ENCODE data around the gene CACNG4. TPM values are rescaled to one million over a fixed set of nuclear protein-coding genes. Genes with fewer than 3 reads are reported as not detected.

CACNG4 gene
- polyA plus RNA-seq, 6 donors from 2014 or later: not detected

DNA sequence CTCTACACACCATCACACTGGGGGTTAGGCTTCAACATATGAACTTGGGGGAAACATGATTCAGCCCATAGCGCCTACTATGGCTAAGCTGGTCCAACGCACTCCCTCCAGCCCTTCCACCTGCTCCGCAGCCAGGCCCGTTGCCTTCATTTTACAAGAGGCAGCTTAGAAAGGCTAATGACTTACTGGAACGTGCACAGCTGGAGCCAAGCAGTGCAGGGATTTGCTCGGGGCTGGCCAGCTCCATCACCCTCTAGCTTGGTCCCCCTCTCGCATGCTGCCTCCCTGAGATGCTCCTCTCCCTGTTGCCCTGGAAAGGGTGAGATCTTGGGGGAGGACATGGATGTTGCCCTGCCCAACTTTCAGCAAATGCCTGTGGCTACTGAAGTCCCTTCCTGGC lies 77.0 kb downstream of the CACNG4 start:
- H3K9me3 Mint-ChIP-seq: peaks cover 0 to 2% (median 0%) of the 10 kb centered on the region in 7 donors
- DNase-seq: no peak
- peaks cover 0 to 13% (median 5%) of the 10 kb centered on the region in 3 donors for H3K27me3 Mint-ChIP-seq
- no peaks in the 10 kb centered on the region for H3K4me1 Mint-ChIP-seq
- no peak for ATAC-seq (ENCODE audit: low read depth in 2 of 2)
- no peak overlapping the region for H3K4me3 Mint-ChIP-seq
- peaks cover 0 to under 1% of the 10 kb centered on the region in 2 donors for H3K36me3 Mint-ChIP-seq
- H3K27ac Mint-ChIP-seq: no peak overlapping the region

DNA sequence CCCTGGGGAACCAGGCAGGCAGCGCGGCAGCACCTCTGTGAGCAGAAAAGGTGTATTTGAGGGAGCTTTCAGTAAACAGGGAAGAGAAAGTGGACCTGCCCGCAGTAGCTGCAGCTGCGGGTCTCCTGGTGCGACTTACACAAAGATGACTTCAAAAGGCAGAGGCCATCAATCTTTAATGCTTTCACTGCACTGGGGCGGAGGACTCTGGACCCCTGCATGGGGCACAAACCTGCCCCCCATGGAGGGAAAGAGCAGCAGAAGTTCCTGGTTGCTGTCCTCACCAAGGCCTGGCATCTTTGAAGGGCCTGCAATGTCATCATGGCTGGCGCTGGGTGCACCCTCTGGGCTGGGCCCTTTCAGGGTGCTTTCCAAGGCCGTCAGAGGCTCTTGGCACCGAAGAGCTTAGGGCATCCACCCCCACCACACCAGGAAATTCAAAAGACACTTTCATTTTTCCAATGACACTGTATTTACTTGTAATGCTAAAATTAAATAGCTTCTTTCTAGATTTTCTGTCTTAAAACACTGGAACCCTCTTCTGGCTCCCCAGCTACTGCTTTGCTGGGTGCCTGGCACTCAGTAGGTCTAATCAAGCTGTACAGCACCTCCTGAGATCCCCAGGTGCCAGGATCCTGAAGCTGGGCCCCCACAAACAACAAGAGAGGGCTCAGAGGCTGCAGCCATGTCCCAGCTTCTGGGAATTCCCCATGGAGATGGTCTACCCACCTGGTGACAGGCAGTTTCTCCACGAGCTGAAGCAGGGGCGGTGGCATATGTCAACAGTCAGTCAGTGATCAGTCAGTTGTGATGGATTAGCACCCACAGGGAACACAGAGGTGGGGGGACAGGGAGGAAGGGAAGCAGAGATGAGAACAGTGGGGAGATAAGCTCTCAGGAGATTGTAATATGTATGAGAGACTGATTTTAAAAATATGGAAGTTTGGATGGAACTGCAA lies 77.7 kb downstream of the CACNG4 start:
- ATAC-seq (ENCODE audit: low read depth in 2 of 2) (no peak), DNase-seq (no peak)
- Mint-ChIP-seq H3K9me3 (peaks cover 0 to 6% (median 4%) of the 10 kb centered on the region in 7 donors), H3K27me3 (peaks cover 0 to 15% (median 5%) of the 10 kb centered on the region in 3 donors), H3K36me3 (peaks cover 4 to 7% of the 10 kb centered on the region in 2 donors), H3K4me3 (peak overlapping the region in 1 of 8 donors; percentile 23), H3K4me1 (no peaks in the 10 kb centered on the region), H3K27ac (no peak overlapping the region)

- H3K4me3 Mint-ChIP-seq: no peak overlapping the region
- no peak for ATAC-seq (ENCODE audit: low read depth in 2 of 2)
- H3K27ac Mint-ChIP-seq: no peak overlapping the region
- H3K36me3 Mint-ChIP-seq: peaks cover 4 to 18% of the 10 kb centered on the region in 2 donors
- no peak for DNase-seq
- no peaks in the 10 kb centered on the region for H3K4me1 Mint-ChIP-seq
- H3K9me3 Mint-ChIP-seq: peaks cover 0 to 17% (median 9%) of the 10 kb centered on the region in 7 donors
- H3K27me3 Mint-ChIP-seq: peaks cover 0 to 14% (median 0%) of the 10 kb centered on the region in 3 donors
Observed at GRCh38 chr17:67043283-67043682, 78.8 kb downstream of the CACNG4 start.

DNA sequence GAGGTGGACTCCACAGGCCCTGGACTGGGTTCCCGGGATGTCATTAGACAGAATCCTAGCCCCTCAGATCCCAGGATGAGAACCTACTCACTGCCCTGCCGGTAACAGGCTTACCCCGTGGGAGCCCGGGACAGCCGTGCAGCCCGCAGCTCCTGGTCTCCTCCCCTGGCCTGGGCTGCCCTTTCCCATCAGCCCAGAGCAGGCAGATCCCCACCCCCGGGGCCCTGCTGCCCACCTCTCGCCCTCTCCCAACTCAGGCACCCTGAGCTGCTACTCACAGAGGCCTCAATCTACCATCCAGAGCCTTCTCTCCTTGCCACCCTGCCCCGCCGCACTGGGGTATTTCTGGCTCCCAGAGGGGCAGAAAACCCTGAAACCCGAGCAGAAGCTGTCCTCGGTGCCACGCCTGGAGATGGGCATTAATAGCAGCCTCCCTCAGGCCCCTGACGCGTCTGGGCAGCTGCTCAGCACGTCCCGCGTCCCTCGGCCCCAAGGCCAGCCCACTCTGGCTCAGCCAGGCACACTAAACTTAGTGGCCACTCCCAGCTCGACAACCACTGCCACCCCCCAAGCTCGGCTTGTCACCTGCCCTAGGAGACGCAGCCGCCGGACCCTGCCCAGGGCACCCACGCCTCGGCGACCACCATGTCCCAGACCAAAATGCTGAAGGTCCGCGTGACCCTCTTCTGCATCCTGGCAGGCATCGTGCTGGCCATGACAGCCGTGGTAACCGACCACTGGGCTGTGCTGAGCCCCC lies 79.7 kb downstream of the CACNG4 start, which contains the start of gene CACNG1:
Gene CACNG1 (plus strand): TSS at position 539 of the 757 bp plus-strand sequence. CDS start 107 bp downstream, at position 646.
- peaks cover 5 to 26% (median 18%) of the 10 kb centered on the region in 7 donors for H3K9me3 Mint-ChIP-seq
- DNase-seq (no peak), ATAC-seq (ENCODE audit: low read depth in 2 of 2) (no peak)
- H3K4me3 Mint-ChIP-seq: no peak within 1 kb of the TSS
- no peaks in the 10 kb centered on the region for H3K4me1 Mint-ChIP-seq
- peaks cover 4 to 26% of the 10 kb centered on the region in 2 donors for H3K36me3 Mint-ChIP-seq
- peak within 1 kb of the TSS in 1 of 6 donors; percentile 81 for H3K27ac Mint-ChIP-seq
- peaks cover 0 to 8% (median 0%) of the 10 kb centered on the region in 3 donors for H3K27me3 Mint-ChIP-seq

GRCh38 chr17:67044940-67045339 lies 80.4 kb downstream of the CACNG4 start:
- no peaks in the 10 kb centered on the region for H3K4me1 Mint-ChIP-seq

DNA sequence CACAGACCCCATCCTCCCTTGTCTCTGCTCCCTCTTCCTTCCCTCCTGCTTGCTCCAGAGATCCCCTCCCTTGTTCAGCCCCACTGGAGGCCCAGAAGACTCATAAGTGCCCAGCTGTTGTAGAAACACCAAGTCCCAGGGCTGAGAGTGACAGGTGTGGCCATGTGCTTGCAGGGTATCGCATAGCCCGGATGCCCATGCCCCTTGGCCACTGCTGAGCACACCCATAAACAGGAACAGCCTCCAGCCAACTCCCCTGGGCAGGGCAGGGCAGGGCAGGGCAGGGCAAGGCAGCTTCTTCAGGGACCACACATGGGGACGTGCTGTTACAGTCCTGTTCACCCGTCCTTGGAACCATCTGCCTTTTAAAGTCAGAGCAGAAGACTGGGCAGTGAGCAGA lies 81.9 kb downstream of the CACNG4 start:
- Mint-ChIP-seq H3K9me3 (peaks cover 7 to 39% (median 23%) of the 10 kb centered on the region in 7 donors), H3K27me3 (peaks cover 0 to 8% (median 0%) of the 10 kb centered on the region in 3 donors), H3K4me3 (peak overlapping the region in 1 of 8 donors; percentile 9), H3K36me3 (peaks cover 4 to 26% of the 10 kb centered on the region in 2 donors), H3K27ac (no peak overlapping the region), H3K4me1 (no peaks in the 10 kb centered on the region)
- ATAC-seq (ENCODE audit: low read depth in 2 of 2) (no peak), DNase-seq (no peak)

More at GRCh38 chr17:67044940-67045339, 80.4 kb downstream of the CACNG4 start:
- Mint-ChIP-seq H3K27me3 (peaks cover 0 to 8% (median 0%) of the 10 kb centered on the region in 3 donors), H3K36me3 (peaks cover 4 to 26% of the 10 kb centered on the region in 2 donors), H3K27ac (no peak overlapping the region), H3K9me3 (peaks cover 7 to 33% (median 23%) of the 10 kb centered on the region in 7 donors), H3K4me3 (no peak overlapping the region)
- ATAC-seq (ENCODE audit: low read depth in 2 of 2) (no peak), DNase-seq (no peak)

GRCh38 chr17:67047382-67047781 lies 82.9 kb downstream of the CACNG4 start:
- no peak for DNase-seq
- no peak overlapping the region for H3K27ac Mint-ChIP-seq
- H3K27me3 Mint-ChIP-seq: peaks cover 0 to 8% (median 0%) of the 10 kb centered on the region in 3 donors
- no peaks in the 10 kb centered on the region for H3K4me1 Mint-ChIP-seq
- H3K36me3 Mint-ChIP-seq: peaks cover 4 to 26% of the 10 kb centered on the region in 2 donors
- H3K4me3 Mint-ChIP-seq: no peak overlapping the region
- peaks cover 7 to 39% (median 23%) of the 10 kb centered on the region in 7 donors for H3K9me3 Mint-ChIP-seq
- no peak for ATAC-seq (ENCODE audit: low read depth in 2 of 2)

DNA sequence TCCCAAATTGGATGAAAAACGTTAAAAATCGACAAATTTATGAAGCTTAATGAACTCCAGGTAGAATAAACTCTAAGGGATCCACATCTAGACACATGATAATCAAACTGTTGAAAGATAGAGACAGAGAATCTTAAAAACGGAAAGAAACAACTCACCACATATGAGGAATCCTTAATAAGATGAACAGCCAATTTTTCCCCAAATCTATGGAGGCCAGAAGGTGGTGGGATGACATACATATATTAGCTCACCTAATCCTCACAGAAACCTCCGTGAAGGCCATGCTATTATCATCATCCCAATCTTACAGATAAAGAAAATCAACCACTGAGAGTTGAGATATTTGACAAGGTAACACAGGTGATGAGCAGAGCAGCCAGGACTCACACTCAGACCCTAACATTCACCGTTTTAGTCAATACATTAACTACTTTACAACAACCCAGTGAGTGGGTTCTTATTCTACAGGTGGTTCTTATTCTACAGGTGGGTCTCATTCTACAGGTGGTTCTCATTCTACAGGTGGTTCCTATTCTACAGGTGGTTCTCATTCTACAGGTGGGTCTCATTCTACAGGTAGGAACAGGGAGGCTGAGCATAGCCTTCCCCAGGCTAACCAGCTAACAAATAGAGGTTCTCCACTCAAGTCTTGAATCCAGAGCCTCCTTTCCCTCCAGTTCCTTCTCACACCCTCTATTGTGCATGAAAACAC lies 84.7 kb downstream of the CACNG4 start:
- DNase-seq: no peak
- Mint-ChIP-seq H3K36me3 (peaks cover 4 to 26% of the 10 kb centered on the region in 2 donors), H3K27ac (no peak overlapping the region), H3K27me3 (peaks cover 0 to 8% (median 0%) of the 10 kb centered on the region in 3 donors), H3K4me3 (no peak overlapping the region), H3K4me1 (no peaks in the 10 kb centered on the region), H3K9me3 (peaks cover 7 to 39% (median 23%) of the 10 kb centered on the region in 7 donors)
- no peak for ATAC-seq (ENCODE audit: low read depth in 2 of 2)

GRCh38 chr17:67050066-67050465 lies 85.6 kb downstream of the CACNG4 start:
- DNase-seq: no peak

DNA sequence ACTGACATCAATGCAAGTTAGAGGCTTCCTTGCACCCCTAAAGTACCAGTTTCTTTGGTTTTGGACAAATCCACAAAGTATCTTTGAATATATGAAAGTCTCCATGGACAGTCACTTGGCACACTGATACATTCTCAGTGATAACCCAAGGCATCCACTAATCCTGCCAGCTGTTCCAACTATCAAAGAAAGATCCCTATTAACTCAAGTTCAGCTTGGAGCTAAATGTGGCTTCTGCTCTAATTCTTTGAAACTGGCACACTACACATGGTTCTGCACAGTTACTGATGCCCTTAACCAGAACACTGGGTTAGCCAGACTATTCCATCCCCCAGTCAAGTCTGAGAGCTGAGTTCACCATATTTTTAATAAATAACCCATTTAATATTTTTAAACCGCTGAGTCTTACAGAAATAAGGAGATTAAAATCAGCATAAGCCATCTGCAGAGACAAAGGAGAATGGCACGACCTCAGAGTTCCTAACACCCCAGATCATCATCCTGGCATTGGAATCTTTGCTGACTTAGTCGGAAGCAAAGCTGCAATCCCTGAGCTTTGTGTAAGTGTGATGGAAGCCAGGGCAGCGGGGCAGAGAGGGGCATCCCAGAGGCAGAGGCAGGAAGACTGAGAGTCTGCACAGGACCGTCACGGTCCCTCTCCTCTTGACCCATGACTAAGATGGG lies 86.1 kb downstream of the CACNG4 start:
- DNase-seq (no peak), ATAC-seq (ENCODE audit: low read depth in 2 of 2) (no peak)
- Mint-ChIP-seq H3K27me3 (peaks cover 0 to 8% (median 0%) of the 10 kb centered on the region in 3 donors), H3K9me3 (peaks cover 7 to 39% (median 23%) of the 10 kb centered on the region in 7 donors), H3K4me3 (no peak overlapping the region), H3K27ac (no peak overlapping the region), H3K4me1 (peaks cover 0 to 6% (median 0%) of the 10 kb centered on the region in 3 donors), H3K36me3 (peaks cover 4 to 34% of the 10 kb centered on the region in 2 donors)

More at GRCh38 chr17:67050066-67050465, 85.6 kb downstream of the CACNG4 start:
- peaks cover 0 to 8% (median 0%) of the 10 kb centered on the region in 3 donors for H3K27me3 Mint-ChIP-seq
- no peak overlapping the region for H3K27ac Mint-ChIP-seq
- H3K9me3 Mint-ChIP-seq: peaks cover 7 to 39% (median 23%) of the 10 kb centered on the region in 7 donors
- peaks cover 4 to 34% of the 10 kb centered on the region in 2 donors for H3K36me3 Mint-ChIP-seq
- peaks cover 0 to 6% (median 0%) of the 10 kb centered on the region in 3 donors for H3K4me1 Mint-ChIP-seq
- H3K4me3 Mint-ChIP-seq: no peak overlapping the region
- ATAC-seq (ENCODE audit: low read depth in 2 of 2): no peak

- no peak overlapping the region for H3K27ac Mint-ChIP-seq
- H3K4me1 Mint-ChIP-seq: peaks cover 0 to 6% (median under 1%) of the 10 kb centered on the region in 3 donors
- DNase-seq: no peak
- H3K4me3 Mint-ChIP-seq: no peak overlapping the region
- ATAC-seq (ENCODE audit: low read depth in 2 of 2): no peak
- peaks cover 7 to 39% (median 23%) of the 10 kb centered on the region in 7 donors for H3K9me3 Mint-ChIP-seq
- peaks cover 0 to 8% (median 0%) of the 10 kb centered on the region in 3 donors for H3K27me3 Mint-ChIP-seq
- peaks cover 4 to 34% of the 10 kb centered on the region in 2 donors for H3K36me3 Mint-ChIP-seq
Observed at GRCh38 chr17:67051155-67051538, 86.6 kb downstream of the CACNG4 start.

DNA sequence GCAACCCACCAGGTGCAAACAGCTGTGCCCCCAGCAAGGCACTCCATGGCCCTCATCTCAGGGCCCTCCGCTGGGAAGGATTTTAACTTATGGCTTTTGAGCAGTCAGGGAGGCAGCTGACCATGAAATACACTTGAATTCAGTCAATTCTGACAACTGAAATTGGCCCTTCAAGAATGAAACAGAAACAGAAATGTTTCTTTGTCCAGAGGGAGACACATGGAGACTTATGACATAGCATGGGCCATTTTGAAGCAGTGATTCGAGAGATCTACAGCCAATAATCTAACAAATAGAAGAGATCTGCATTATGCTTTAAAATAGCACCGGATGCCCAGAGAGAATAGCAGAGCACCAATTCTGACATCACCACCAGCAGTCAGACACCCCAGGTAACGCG lies 87.3 kb downstream of the CACNG4 start:
- peak overlapping the region in 1 of 6 donors; percentile 20 for H3K27ac Mint-ChIP-seq
- peaks cover 5 to 11% (median 8%) of the 10 kb centered on the region in 3 donors for H3K4me1 Mint-ChIP-seq
- peaks cover 7 to 37% (median 23%) of the 10 kb centered on the region in 7 donors for H3K9me3 Mint-ChIP-seq
- no peak for DNase-seq
- no peak overlapping the region for H3K4me3 Mint-ChIP-seq
- no peak for ATAC-seq (ENCODE audit: low read depth in 2 of 2)
- H3K36me3 Mint-ChIP-seq: peaks cover 3 to 30% of the 10 kb centered on the region in 2 donors
- peaks cover 0 to 4% (median 0%) of the 10 kb centered on the region in 3 donors for H3K27me3 Mint-ChIP-seq
